NCI-H2227 (cell line): ENCODE results near the gene SRSF10.
"Not testable (repeated sequence)": the region's sequence is repeated elsewhere in the genome, so short reads cannot be mapped to it uniquely, and the experiment has no call there.

ENCODE experiments used
- DNase-seq: peaks from one replicate; lab custom pipeline; 2025; ENCODE audit not compliant: unreplicated experiment; lab: John Stamatoyannopoulos, UW

SRSF10 gene

GRCh38 chr1:23979881-23980727, at the start of gene SRSF10:
SRSF10 (minus strand) TSS chr1:23980327; CDS start chr1:23980255, 72 bp downstream.
- peak; percentile 100 for DNase-seq

- peak; percentile 22 for DNase-seq
These were observed 47.8 kb upstream of the SRSF10 start for GRCh38 chr1:24027838-24028468.

- DNase-seq: no peak
These were observed 42.6 kb upstream of the SRSF10 start for GRCh38 chr1:24022581-24023361.

GRCh38 chr1:24021403-24022266, 41.5 kb upstream of the SRSF10 start:
- no peak for DNase-seq

GRCh38 chr1:24020470-24020869, 40.3 kb upstream of the SRSF10 start:
- no peak for DNase-seq

GRCh38 chr1:24020025-24020424, 39.9 kb upstream of the SRSF10 start:
- no peak for DNase-seq

- DNase-seq: peak; percentile 48
These were observed 38.8 kb upstream of the SRSF10 start for GRCh38 chr1:24018611-24019580.

GRCh38 chr1:24015221-24016210, 35.4 kb upstream of the SRSF10 start:
- no peak for DNase-seq

GRCh38 chr1:24012878-24013277, 32.8 kb upstream of the SRSF10 start:
- DNase-seq: not testable (repeated sequence)

- no peak for DNase-seq
These were observed 30.5 kb upstream of the SRSF10 start for GRCh38 chr1:24010650-24011049.

- DNase-seq: no peak
These were observed 29.3 kb upstream of the SRSF10 start for GRCh38 chr1:24009406-24009805.

- DNase-seq: not testable (repeated sequence)
These were observed 28.6 kb upstream of the SRSF10 start for GRCh38 chr1:24008574-24009184.

- no peak for DNase-seq
These were observed 27.0 kb upstream of the SRSF10 start for GRCh38 chr1:24007079-24007478.

GRCh38 chr1:24005163-24005562, 25.0 kb upstream of the SRSF10 start:
- DNase-seq: no peak

- DNase-seq: no peak
These were observed 24.0 kb upstream of the SRSF10 start for GRCh38 chr1:24004132-24004531.

- DNase-seq: no peak
These were observed 23.3 kb upstream of the SRSF10 start for GRCh38 chr1:24003331-24003972.

- DNase-seq: no peak
These were observed 22.6 kb upstream of the SRSF10 start for GRCh38 chr1:24002695-24003094.
